CD14-positive monocyte (primary cell): ENCODE data around the gene OBSCN. TPM values are rescaled to one million over a fixed set of nuclear protein-coding genes. Genes with fewer than 3 reads are reported as not detected.

ENCODE experiments used
- DNase-seq, 3 donors: peaks; one replicate each; pipeline ENCODE4 v3.0.0-alpha.2; 2011 to 2022
- H2AFZ ChIP-seq: 2 replicates; pipeline ENCODE4 v1.6.0; 2012; ENCODE audit warnings: mild to moderate bottlenecking, low read depth, low read length, inconsistent platforms; ENCODE audit not compliant: insufficient read depth, poor library complexity, severe bottlenecking
- H3K27ac ChIP-seq, 2 donors: 1 replicate in 1 of 2; 2 replicates in 1 of 2; pipeline ENCODE4 v1.5.1; 2012 to 2013; ENCODE audit warnings: low read length in 2 of 2, control low read depth in 1 of 2, inconsistent platforms in 1 of 2, low read depth in 1 of 2, mild to moderate bottlenecking in 1 of 2
- H3K27me3 ChIP-seq, 2 donors: one replicate each; pipeline versions ENCODE4 v1.6.0 to v1.6.1; 2011 to 2013; ENCODE audit warnings: low read length in 2 of 2; ENCODE audit not compliant: control insufficient read depth in 2 of 2, insufficient read depth in 2 of 2
- H3K36me3 ChIP-seq, 2 donors: replicated peaks in 1 of 2; 1 replicate in 1 of 2; 2 replicates in 1 of 2; pipeline versions ENCODE4 v1.5.1 to v1.6.1; 2012 to 2013; ENCODE audit warnings: low read length in 2 of 2, control low read depth in 1 of 2, inconsistent platforms in 1 of 2, mild to moderate bottlenecking in 1 of 2; ENCODE audit not compliant: insufficient read depth in 2 of 2, control insufficient read depth in 1 of 2
- H3K4me1 ChIP-seq, 2 donors: 1 replicate in 1 of 2; 2 replicates in 1 of 2; pipeline versions ENCODE4 v1.5.1 to v1.6.1; 2012 to 2013; ENCODE audit warnings: low read length in 2 of 2, control low read depth in 1 of 2, inconsistent platforms in 1 of 2, mild to moderate bottlenecking in 1 of 2, moderate library complexity in 1 of 2; ENCODE audit not compliant: insufficient read depth in 2 of 2, control insufficient read depth in 1 of 2
- H3K4me2 ChIP-seq: replicated peaks from 2 replicates; pipeline ENCODE3; 2012; ENCODE audit warnings: low read length, moderate library complexity, mild to moderate bottlenecking; ENCODE audit not compliant: poor library complexity, severe bottlenecking; ENCODE audit errors: extremely low read depth
- H3K4me3 ChIP-seq, 3 experiments: fragments of 200-600 bp in 1 of 3; sonication (generic) in 1 of 3; replicated peaks in 1 of 3; 1 replicate in 2 of 3; 2 replicates in 1 of 3; pipeline ENCODE4 v1.5.1; 2011 to 2013; ENCODE audit warnings: low read length in 3 of 3, mild to moderate bottlenecking in 3 of 3, control low read depth in 2 of 3, low read depth in 2 of 3, inconsistent platforms in 1 of 3, moderate library complexity in 1 of 3
- H3K79me2 ChIP-seq: 2 replicates; pipeline ENCODE4 v1.6.0; 2012; ENCODE audit warnings: mild to moderate bottlenecking, control low read depth, inconsistent platforms, low read length, moderate library complexity; ENCODE audit not compliant: insufficient read depth
- H3K9ac ChIP-seq: 2 replicates; pipeline ENCODE4 v1.6.0; 2017; ENCODE audit warnings: low read length, mild to moderate bottlenecking; ENCODE audit not compliant: insufficient read depth, poor library complexity, severe bottlenecking
- H3K9me3 ChIP-seq, 2 donors: replicated peaks in 1 of 2; 1 replicate in 1 of 2; 2 replicates in 1 of 2; pipeline versions ENCODE4 v1.5.1 to v1.6.1; 2012 to 2013; ENCODE audit warnings: low read length in 2 of 2, control low read depth in 1 of 2; ENCODE audit not compliant: control insufficient read depth in 1 of 2, insufficient read depth in 1 of 2
- H4K20me1 ChIP-seq: 2 replicates; pipeline ENCODE4 v1.6.0; 2012; ENCODE audit warnings: mild to moderate bottlenecking, low read length, control low read depth, moderate library complexity; ENCODE audit not compliant: insufficient read depth
- H3K27ac Mint-ChIP-seq, 7 donors: one replicate each; pipeline ENCODE4 v1.8.0; 2020; ENCODE audit warnings: mild to moderate bottlenecking in 7 of 7, mixed read lengths in 7 of 7, moderate library complexity in 6 of 7, inconsistent platforms in 2 of 7
- H3K27me3 Mint-ChIP-seq, 3 donors: one replicate each; pipeline ENCODE4 v1.8.0; 2021 to 2022; ENCODE audit warnings: low read depth in 3 of 3, mild to moderate bottlenecking in 3 of 3, mixed read lengths in 3 of 3, moderate library complexity in 3 of 3, inconsistent platforms in 1 of 3
- H3K36me3 Mint-ChIP-seq, 2 donors: one replicate each; pipeline ENCODE4 v1.8.0; 2020; ENCODE audit warnings: mixed read lengths in 2 of 2, inconsistent platforms in 1 of 2, mild to moderate bottlenecking in 1 of 2
- H3K4me1 Mint-ChIP-seq: one replicate; pipeline ENCODE4 v1.8.0; 2020; ENCODE audit warnings: mild to moderate bottlenecking, mixed read lengths
- H3K4me3 Mint-ChIP-seq, 2 donors: one replicate each; pipeline ENCODE4 v1.8.0; 2020; ENCODE audit warnings: mild to moderate bottlenecking in 2 of 2, mixed read lengths in 2 of 2, moderate library complexity in 1 of 2
- H3K9me3 Mint-ChIP-seq, 7 donors: one replicate each; pipeline ENCODE4 v1.8.0; 2020 to 2022; ENCODE audit warnings: mixed read lengths in 7 of 7, mild to moderate bottlenecking in 6 of 7, moderate library complexity in 6 of 7, inconsistent platforms in 2 of 7
- CTCF ChIP-seq: fragments of 200-600 bp; IDR thresholded peaks from one replicate; pipeline ENCODE4 v1.8.0; 2022; ENCODE audit warnings: antibody characterized with exemption, mild to moderate bottlenecking
- WGBS: methylation state at CpG from one replicate; pipeline ENCODE4 v1.1.5; 2013; ENCODE audit warnings: missing lambda C conversion rate; ENCODE audit not compliant: insufficient coverage; 5-methylcytosine and 5-hydroxymethylcytosine counted together
- intact Hi-C, 2 donors: fragments of 100-400 bp; cut with micrococcal nuclease; formaldehyde crosslinking; loops; one replicate each; pipeline versions ENCODE4 v1.15.0 to v1.15.1; 2023
- polyA plus RNA-seq, 3 donors: library from polyadenylated mRNA; depleted of rRNA in 1 of 3; unstranded in 2 of 3; stranded (reverse) in 1 of 3; fragments of 300-500 nt in 2 of 3; fragments of >200 nt in 1 of 3; fragmentation: Illumina TruSeq in 2 of 3; gene quantifications; 1 replicate in 2 of 3; 2 replicates in 1 of 3; pipeline ENCODE4 v1.2.3, GENCODE V29; 2012 to 2021

Gene OBSCN
- polyA plus RNA-seq, 3 donors, result 0.57 to 1.5 (median 0.76) TPM

- intact Hi-C loops, result no loop called here
- Histone ChIP-seq H3K4me1 (peaks cover 11 to 22% of the 10 kb centered on the region in 2 donors), H3K27ac (peak overlapping the region in 1 of 2 donors; percentile 58), H3K4me2 (peak overlapping the region; percentile 90), H3K9me3 (no peaks in the 10 kb centered on the region), H2AFZ (peak overlapping the region; percentile 97), H4K20me1 (no peaks in the 10 kb centered on the region), H3K9ac (peak overlapping the region; percentile 69), H3K27me3 (no peaks in the 10 kb centered on the region), H3K36me3 (no peaks in the 10 kb centered on the region), H3K4me3 (peak overlapping the region; percentile 51 to 83 (median 72)), H3K79me2 (no peaks in the 10 kb centered on the region)
- H3K27me3 Mint-ChIP-seq, result peaks cover 6 to 16% (median 12%) of the 10 kb centered on the region in 3 donors
- no peak for TF ChIP-seq CTCF
- H3K9me3 Mint-ChIP-seq, result peaks cover 0 to 7% (median 0%) of the 10 kb centered on the region in 7 donors
- WGBS, result 22% methylated on average over 8 of the region's 8 CpGs
- H3K27ac Mint-ChIP-seq, result peak overlapping the region in 2 of 7 donors; percentile 52 to 66
- peaks cover 0 to 5% of the 10 kb centered on the region in 2 donors for H3K36me3 Mint-ChIP-seq
- H3K4me3 Mint-ChIP-seq, result peak overlapping the region; percentile 83 to 91
- peak in 2 of 3 donors; percentile 5 to 19 for DNase-seq
- H3K4me1 Mint-ChIP-seq, result peaks cover 14% of the 10 kb centered on the region
Observed at GRCh38 chr1:228275179-228275429, 67.3 kb downstream of the OBSCN start.

- H3K4me3 Mint-ChIP-seq, result peak overlapping the region; percentile 83 to 91
- H3K79me2 ChIP-seq, result no peaks in the 10 kb centered on the region
- H3K27me3 ChIP-seq, result no peaks in the 10 kb centered on the region
- H3K9me3 ChIP-seq, result no peaks in the 10 kb centered on the region
- H3K27ac ChIP-seq, result peak overlapping the region in 1 of 2 donors; percentile 58
- WGBS, result under 1% methylated on average over 59 of the region's 63 CpGs
- H3K4me3 ChIP-seq, result peak overlapping the region; percentile 51 to 83 (median 72)
- peak overlapping the region; percentile 97 for H2AFZ ChIP-seq
- no peaks in the 10 kb centered on the region for H3K36me3 ChIP-seq
- peaks cover 14% of the 10 kb centered on the region for H3K4me1 Mint-ChIP-seq
- no peaks in the 10 kb centered on the region for H4K20me1 ChIP-seq
- H3K27me3 Mint-ChIP-seq, result peaks cover 6 to 16% (median 12%) of the 10 kb centered on the region in 3 donors
- H3K9ac ChIP-seq, result peak overlapping the region; percentile 69
- peaks cover 11 to 22% of the 10 kb centered on the region in 2 donors for H3K4me1 ChIP-seq
- H3K27ac Mint-ChIP-seq, result peak overlapping the region in 2 of 7 donors; percentile 54 to 80
- H3K36me3 Mint-ChIP-seq, result peaks cover 0 to 5% of the 10 kb centered on the region in 2 donors
- DNase-seq, result peak; percentile 71 to 79 (median 76)
- intact Hi-C loops, result no loop called here
- peak overlapping the region; percentile 90 for H3K4me2 ChIP-seq
- TF ChIP-seq CTCF, result no peak
- H3K9me3 Mint-ChIP-seq, result peaks cover 0 to 7% (median 0%) of the 10 kb centered on the region in 7 donors
Observed at GRCh38 chr1:228275430-228276173, 67.8 kb downstream of the OBSCN start.
